Kidney epithelial cell (primary cell): Measurements from ENCODE around the gene PAFAH2. TPM values are rescaled to one million over a fixed set of nuclear protein-coding genes. Genes with fewer than 3 reads are reported as not detected.

ENCODE experiments used
- DNase-seq: peaks from one replicate; pipeline ENCODE4 v3.0.0-alpha.2; 2010; ENCODE audit warnings: low read depth
- H3K27me3 ChIP-seq: 2 replicates; pipeline ENCODE4 v1.6.0; 2011; ENCODE audit warnings: low read length; ENCODE audit not compliant: control insufficient read depth, insufficient read depth
- H3K36me3 ChIP-seq: 2 replicates; pipeline ENCODE4 v1.5.1; 2011; ENCODE audit warnings: low read length; ENCODE audit not compliant: control insufficient read depth, insufficient read depth
- H3K4me3 ChIP-seq: 2 replicates; pipeline ENCODE4 v1.5.1; 2011; ENCODE audit warnings: low read depth, mild to moderate bottlenecking, control low read depth, low read length
- total RNA-seq: library from RNA; depleted of rRNA; stranded (reverse); fragments of >200 nt; gene quantifications from 2 replicates; pipeline ENCODE4 v1.2.3, GENCODE V29; 2015
- TF ChIP-seq, protein P1 (sequence below): IDR thresholded peaks from 2 replicates; pipeline ENCODE4 v1.5.1; 2011; ENCODE audit warnings: mild to moderate bottlenecking, moderate library complexity, low read length, control low read depth, inconsistent platforms; ENCODE audit not compliant: insufficient read depth, poor library complexity, severe bottlenecking

Gene PAFAH2
- total RNA-seq, 1 donor from 2014 or later = 20.8 TPM

- DNase-seq = no peak
- TF ChIP-seq, protein P1, sequence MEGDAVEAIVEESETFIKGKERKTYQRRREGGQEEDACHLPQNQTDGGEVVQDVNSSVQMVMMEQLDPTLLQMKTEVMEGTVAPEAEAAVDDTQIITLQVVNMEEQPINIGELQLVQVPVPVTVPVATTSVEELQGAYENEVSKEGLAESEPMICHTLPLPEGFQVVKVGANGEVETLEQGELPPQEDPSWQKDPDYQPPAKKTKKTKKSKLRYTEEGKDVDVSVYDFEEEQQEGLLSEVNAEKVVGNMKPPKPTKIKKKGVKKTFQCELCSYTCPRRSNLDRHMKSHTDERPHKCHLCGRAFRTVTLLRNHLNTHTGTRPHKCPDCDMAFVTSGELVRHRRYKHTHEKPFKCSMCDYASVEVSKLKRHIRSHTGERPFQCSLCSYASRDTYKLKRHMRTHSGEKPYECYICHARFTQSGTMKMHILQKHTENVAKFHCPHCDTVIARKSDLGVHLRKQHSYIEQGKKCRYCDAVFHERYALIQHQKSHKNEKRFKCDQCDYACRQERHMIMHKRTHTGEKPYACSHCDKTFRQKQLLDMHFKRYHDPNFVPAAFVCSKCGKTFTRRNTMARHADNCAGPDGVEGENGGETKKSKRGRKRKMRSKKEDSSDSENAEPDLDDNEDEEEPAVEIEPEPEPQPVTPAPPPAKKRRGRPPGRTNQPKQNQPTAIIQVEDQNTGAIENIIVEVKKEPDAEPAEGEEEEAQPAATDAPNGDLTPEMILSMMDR = no peak
- H3K36me3 ChIP-seq = no peaks in the 10 kb centered on the region
- peaks cover 3% of the 10 kb centered on the region for H3K27me3 ChIP-seq
- no peak overlapping the region for H3K4me3 ChIP-seq
Measured at GRCh38 chr1:26017606-26018005, 19.7 kb upstream of the PAFAH2 start.

DNA sequence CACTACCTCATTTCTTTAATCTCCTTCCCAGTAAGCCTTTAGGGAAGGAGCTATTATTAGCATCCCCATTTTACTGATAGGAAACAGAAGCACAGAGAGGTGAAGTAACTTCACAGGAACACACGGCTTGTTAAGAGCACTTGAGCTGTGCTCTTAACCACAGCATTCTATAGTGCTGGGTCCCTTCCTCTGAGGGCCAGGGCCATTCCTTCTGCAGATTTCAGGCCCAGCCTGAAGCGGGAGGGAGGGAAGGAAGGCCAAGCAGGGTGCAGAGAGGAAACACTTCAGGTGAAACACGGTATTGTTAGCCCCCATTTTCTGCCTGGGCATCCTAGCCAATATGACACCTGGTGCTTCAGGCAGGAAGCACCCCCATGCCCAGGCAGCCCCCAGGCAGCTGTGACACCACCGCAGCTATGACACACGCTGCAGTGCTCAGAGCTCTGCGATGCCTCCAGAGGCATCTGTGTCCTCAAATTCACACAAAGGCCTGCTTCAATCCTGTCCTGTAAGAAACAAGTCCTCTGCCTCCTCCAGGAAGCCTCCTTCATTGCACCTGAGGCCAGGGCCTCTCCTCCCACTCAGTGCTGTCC, 19.2 kb upstream of the PAFAH2 start:
- TF ChIP-seq, protein P1 = no peak
- peaks cover 2% of the 10 kb centered on the region for H3K27me3 ChIP-seq
- no peaks in the 10 kb centered on the region for H3K36me3 ChIP-seq
- no peak overlapping the region for H3K4me3 ChIP-seq
- no peak for DNase-seq

DNA sequence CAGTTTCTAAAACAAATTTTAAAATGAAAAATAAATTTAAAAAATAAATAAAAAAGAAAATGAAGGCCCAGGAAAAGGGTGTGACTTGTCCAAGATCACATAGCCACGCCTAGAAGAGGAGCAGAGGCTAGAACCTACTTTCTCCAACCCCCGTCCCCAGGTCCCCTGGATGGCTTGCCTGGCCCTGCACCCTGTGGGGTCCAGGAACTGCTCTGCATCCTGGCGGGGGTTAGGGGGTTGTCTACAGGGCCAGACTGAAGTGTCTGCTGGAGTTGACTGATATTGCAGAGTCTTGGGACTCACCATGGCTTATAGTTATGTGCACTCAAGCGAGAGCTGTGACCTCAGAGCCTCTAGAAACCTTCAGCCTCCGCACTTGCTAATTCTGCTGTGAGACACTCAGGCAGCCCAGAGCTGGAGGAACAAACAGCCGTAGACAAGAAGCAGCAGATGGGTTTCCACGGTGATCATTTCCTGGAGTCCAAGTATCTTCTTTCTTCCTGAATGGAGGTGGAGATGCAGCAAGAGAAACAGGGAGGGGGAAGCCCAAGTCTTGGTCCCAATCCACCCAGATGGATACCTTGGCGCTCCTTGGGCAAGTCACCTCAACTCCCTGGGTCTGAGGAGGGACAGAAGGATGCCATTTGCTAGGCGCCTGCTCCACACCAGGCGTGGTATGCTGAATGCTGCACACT, 18.5 kb upstream of the PAFAH2 start:
- no peak for DNase-seq
- no peak overlapping the region for H3K4me3 ChIP-seq
- no peaks in the 10 kb centered on the region for H3K36me3 ChIP-seq
- TF ChIP-seq, protein P1 = no peak
- H3K27me3 ChIP-seq = no peaks in the 10 kb centered on the region

GRCh38 chr1:26015358-26015757, 17.5 kb upstream of the PAFAH2 start:
- Histone ChIP-seq H3K27me3 (no peaks in the 10 kb centered on the region), H3K36me3 (no peaks in the 10 kb centered on the region), H3K4me3 (no peak overlapping the region)
- TF ChIP-seq, protein P1 = no peak
- no peak for DNase-seq

DNA sequence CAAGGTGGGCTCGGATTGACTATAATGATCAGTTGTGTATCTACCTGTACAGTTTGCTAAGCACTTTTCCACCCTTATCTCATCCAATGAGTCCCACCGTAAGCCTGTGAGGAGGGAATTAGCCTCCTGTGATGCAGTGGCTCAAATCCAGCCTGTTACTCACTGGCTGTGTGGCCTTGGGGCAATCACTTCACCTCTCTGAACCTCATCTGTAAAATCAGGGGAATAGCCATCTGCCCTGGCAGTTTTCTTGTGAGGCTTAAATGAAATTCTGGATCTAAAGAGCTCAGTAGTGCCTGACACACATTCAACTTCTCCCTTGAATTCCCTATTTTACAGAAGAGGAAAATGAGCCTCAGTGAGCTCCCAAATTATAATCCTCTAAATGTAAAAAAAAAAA, 16.3 kb upstream of the PAFAH2 start:
- no peak overlapping the region for H3K4me3 ChIP-seq
- H3K27me3 ChIP-seq = no peaks in the 10 kb centered on the region
- no peak for DNase-seq
- no peaks in the 10 kb centered on the region for H3K36me3 ChIP-seq
- TF ChIP-seq, protein P1 = no peak

DNA sequence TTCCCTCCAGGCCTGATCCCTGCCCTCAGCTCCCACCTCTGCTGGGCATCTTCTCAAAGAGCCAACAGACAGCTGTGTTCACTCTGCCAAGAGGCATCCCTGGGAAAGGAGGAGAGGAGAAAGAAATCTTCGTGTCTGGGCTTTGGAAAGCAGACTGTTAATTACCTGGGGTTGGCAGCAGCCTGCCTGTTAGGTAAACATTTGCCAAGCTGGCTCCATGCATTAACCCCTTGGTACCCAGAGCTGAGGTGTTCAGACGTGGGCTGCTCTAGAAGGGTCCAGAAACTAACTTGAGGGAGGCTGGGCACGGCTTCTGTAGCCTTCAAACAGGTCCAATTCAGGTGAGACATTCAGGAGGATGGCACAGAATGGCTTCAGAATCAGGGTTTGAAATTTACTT, 15.0 kb upstream of the PAFAH2 start:
- TF ChIP-seq, protein P1 = no peak
- no peaks in the 10 kb centered on the region for H3K27me3 ChIP-seq

More for the DNA sequence above, 15.0 kb upstream of the PAFAH2 start:
- DNase-seq = no peak
- H3K4me3 ChIP-seq = no peak overlapping the region
- H3K36me3 ChIP-seq = no peaks in the 10 kb centered on the region
